ENCODE measurements around the gene ANKRD23. TPM values are rescaled to one million over a fixed set of nuclear protein-coding genes. Genes with fewer than 3 reads are reported as not detected.
A peak's percentile ranks its signal among the peaks of the same experiment; 100 is the strongest.

Gene ANKRD23
- total RNA-seq, 1 experiment from 2014 or later: 8.9 TPM

GRCh38 chr2:96888072-96889011 lies 44.5 kb upstream of the ANKRD23 start:
- ChIA-PET POLR2A (ENCODE audit: unreplicated experiment) (interaction anchor here (0.5 to 0.7 kb wide), 4 partner anchors 14 to 169 kb away, joined by 4 to 13 read pairs (median 6); no protein-coding TSS in a partner anchor), CTCF (interaction anchor here (0.6 to 1.3 kb wide), 5 partner anchors 10 to 67 kb away, joined by 3 to 4 read pairs (median 3); partner anchors contain the start of gene ANKRD39)
- Histone ChIP-seq H3K4me3 (peak overlapping the region; percentile 29; the same call in 1 of the 2 replicates), H3K36me3 (ENCODE audit: low read depth) (no peaks in the 10 kb centered on the region), H3K9me2 (ENCODE audit: insufficient read depth) (no peaks in the 10 kb centered on the region), H2AFZ (peak overlapping the region; percentile 39; the same call in 1 of the 2 replicates), H4K20me1 (ENCODE audit: insufficient read depth) (no peaks in the 10 kb centered on the region), H3K27ac (peak overlapping the region; percentile 69), H3K9me3 (ENCODE audit: insufficient read depth, low read depth) (no peaks in the 10 kb centered on the region), H3K79me2 (ENCODE audit: low read depth) (no peaks in the 10 kb centered on the region), H3K27me3 (ENCODE audit: insufficient read depth, low read depth) (no peaks in the 10 kb centered on the region), H3K4me2 (peak overlapping the region; percentile 77), H3F3A (ENCODE audit: insufficient read depth, low read depth) (peaks cover 43% of the 10 kb centered on the region), H3K4me1 (replicated peaks; ENCODE audit: insufficient read depth) (peaks cover 71% of the 10 kb centered on the region)
- no TSS peak for BruUV-seq (replicated peaks)
- peak; percentile 89 to 98 for DNase-seq
- intact Hi-C loops (cut with micrococcal nuclease; ENCODE audit: unreplicated experiment): no loop called here
- no peak for TF ChIP-seq CTCF (conservative IDR thresholded peaks at IDR 0.05)
- no peak for TF ChIP-seq EZH2 (IDR thresholded peaks at IDR 0.05; ENCODE audit: low read depth)

- H3K4me3 ChIP-seq: peak overlapping the region; percentile 29; the same call in 1 of the 2 replicates
- H3K36me3 ChIP-seq (ENCODE audit: low read depth): no peaks in the 10 kb centered on the region
- no peaks in the 10 kb centered on the region for H3K9me3 ChIP-seq (ENCODE audit: insufficient read depth, low read depth)
- peak; percentile 64 to 68 for DNase-seq
- no peaks in the 10 kb centered on the region for H3K79me2 ChIP-seq (ENCODE audit: low read depth)
- POLR2A ChIA-PET (ENCODE audit: unreplicated experiment): interaction anchor here (0.6 to 0.7 kb wide), 5 partner anchors 19 to 254 kb away, joined by 4 to 9 read pairs (median 6); no protein-coding TSS in a partner anchor
- peaks cover 43% of the 10 kb centered on the region for H3F3A ChIP-seq (ENCODE audit: insufficient read depth, low read depth)
- no peaks in the 10 kb centered on the region for H3K27me3 ChIP-seq (ENCODE audit: insufficient read depth, low read depth)
- CTCF ChIA-PET: interaction anchor here (0.6 to 1.3 kb wide), 4 partner anchors 11 to 30 kb away, joined by 3 read pairs; partner anchors contain the start of genes ANKRD39 and SEMA4C
- H2AFZ ChIP-seq: 0 out of 2 replicates have a peak overlapping the region, but pooled peaks have one; percentile 39
- H3K4me2 ChIP-seq: peak overlapping the region; percentile 77
- H3K9me2 ChIP-seq (ENCODE audit: insufficient read depth): no peaks in the 10 kb centered on the region
- no TSS peak for BruUV-seq (replicated peaks)
- H3K4me1 ChIP-seq (replicated peaks; ENCODE audit: insufficient read depth): peaks cover 79% of the 10 kb centered on the region
- peak overlapping the region; percentile 69 for H3K27ac ChIP-seq
- intact Hi-C loops (cut with micrococcal nuclease; ENCODE audit: unreplicated experiment): loop anchor here (2.0 kb wide), 1 partner anchor 15 kb away; no protein-coding TSS in a partner anchor
- H4K20me1 ChIP-seq (ENCODE audit: insufficient read depth): no peaks in the 10 kb centered on the region
- no peak for TF ChIP-seq CTCF (conservative IDR thresholded peaks at IDR 0.05)
- no peak for TF ChIP-seq EZH2 (IDR thresholded peaks at IDR 0.05; ENCODE audit: low read depth)
These were observed 43.7 kb upstream of the ANKRD23 start for GRCh38 chr2:96887493-96888012.
